HG02852 (cell line): Measurements from ENCODE around the gene IER5.

Experiments used
- ATAC-seq: cut with Tn5 transposase; IDR thresholded peaks from one replicate; pipeline ENCODE4 v1.9.1; 2021; ENCODE audit warnings: mild to moderate bottlenecking, moderate library complexity; ENCODE audit not compliant: unreplicated experiment

Gene IER5

GRCh38 chr1:181095763-181096184, 7.3 kb downstream of the IER5 start:
- ATAC-seq, result no peak

- no peak for ATAC-seq
These were observed 8.7 kb downstream of the IER5 start for GRCh38 chr1:181097242-181097641.

GRCh38 chr1:181099152-181100014, 10.9 kb downstream of the IER5 start:
- ATAC-seq, result peak; percentile 61

GRCh38 chr1:181100015-181100905, 11.8 kb downstream of the IER5 start:
- no peak for ATAC-seq

GRCh38 chr1:181100934-181101333, 12.4 kb downstream of the IER5 start:
- ATAC-seq, result no peak

- ATAC-seq, result no peak
These were observed 13.2 kb downstream of the IER5 start for GRCh38 chr1:181101581-181102226.

GRCh38 chr1:181102841-181103240, 14.3 kb downstream of the IER5 start:
- ATAC-seq, result no peak

- ATAC-seq, result no peak
These were observed 14.9 kb downstream of the IER5 start for GRCh38 chr1:181103399-181103798.

GRCh38 chr1:181104042-181104789, 15.7 kb downstream of the IER5 start:
- ATAC-seq, result no peak

GRCh38 chr1:181104790-181105133, 16.3 kb downstream of the IER5 start:
- peak; percentile 6 for ATAC-seq

- peak; percentile 79 for ATAC-seq
These were observed 16.9 kb downstream of the IER5 start for GRCh38 chr1:181105134-181106021.

- ATAC-seq, result no peak
These were observed 17.5 kb downstream of the IER5 start for GRCh38 chr1:181106022-181106312.

- ATAC-seq, result no peak
These were observed 18.0 kb downstream of the IER5 start for GRCh38 chr1:181106479-181106878.

- ATAC-seq, result no peak
These were observed 19.2 kb downstream of the IER5 start for GRCh38 chr1:181107711-181108110.

- ATAC-seq, result no peak
These were observed 19.9 kb downstream of the IER5 start for GRCh38 chr1:181108304-181108867.

GRCh38 chr1:181110013-181110412, 21.5 kb downstream of the IER5 start:
- no peak for ATAC-seq

- ATAC-seq, result no peak
These were observed 23.1 kb downstream of the IER5 start for GRCh38 chr1:181111559-181111958.

GRCh38 chr1:181112071-181112929, 23.8 kb downstream of the IER5 start:
- no peak for ATAC-seq
